GM19023 (cell line): ENCODE measurements around the gene MYB.
"Not testable (repeated sequence)": the region's sequence is repeated elsewhere in the genome, so short reads cannot be mapped to it uniquely, and the experiment has no call there.

Experiments used
- ATAC-seq: cut with Tn5 transposase; IDR thresholded peaks from one replicate; pipeline ENCODE4 v1.9.1; 2021; ENCODE audit warnings: mild to moderate bottlenecking, moderate library complexity; ENCODE audit not compliant: unreplicated experiment

The MYB gene

DNA sequence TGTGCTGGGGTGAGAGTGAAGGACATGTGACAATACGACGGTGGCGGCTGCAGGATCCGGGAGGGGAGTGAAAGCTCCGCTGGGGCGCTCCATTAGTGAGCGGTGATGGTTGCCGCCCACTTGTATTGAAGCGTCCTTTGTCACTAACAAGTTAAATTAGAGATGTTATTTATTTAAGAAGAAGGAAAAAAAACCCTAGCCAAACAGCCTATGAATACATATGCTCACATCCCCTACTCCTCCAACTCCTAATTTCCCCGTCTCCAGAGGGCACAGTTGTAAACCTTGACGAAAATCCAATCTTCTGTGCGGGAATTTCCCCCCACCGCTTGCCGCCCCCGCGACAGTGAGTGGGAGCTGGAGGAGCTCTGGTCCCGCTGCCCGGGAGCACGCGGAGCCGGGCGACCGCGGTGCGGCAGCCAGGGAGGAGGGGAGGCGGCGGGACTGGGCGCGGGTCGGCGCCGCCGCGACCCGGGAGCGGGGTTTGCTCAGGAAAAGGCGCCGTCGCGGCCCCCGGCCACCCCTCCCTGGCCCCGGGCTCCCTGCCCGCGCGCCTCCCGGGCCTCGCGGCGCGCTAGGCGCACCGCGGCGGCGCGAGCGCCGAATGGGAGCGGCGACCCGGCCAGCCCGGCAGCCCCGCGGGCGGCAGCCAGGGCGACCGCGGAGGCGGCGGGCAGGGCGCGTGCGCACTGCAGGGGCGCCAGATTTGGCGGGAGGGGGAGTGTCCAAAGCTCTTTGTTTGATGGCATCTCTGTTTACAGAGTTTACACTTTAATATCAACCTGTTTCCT, at the start of gene MYB:
Gene MYB, plus strand, starts transcription at position 767 of the 791 bp plus-strand sequence. CDS start 206 bp downstream, outside the sequence.
- ATAC-seq: peak; percentile 32

DNA sequence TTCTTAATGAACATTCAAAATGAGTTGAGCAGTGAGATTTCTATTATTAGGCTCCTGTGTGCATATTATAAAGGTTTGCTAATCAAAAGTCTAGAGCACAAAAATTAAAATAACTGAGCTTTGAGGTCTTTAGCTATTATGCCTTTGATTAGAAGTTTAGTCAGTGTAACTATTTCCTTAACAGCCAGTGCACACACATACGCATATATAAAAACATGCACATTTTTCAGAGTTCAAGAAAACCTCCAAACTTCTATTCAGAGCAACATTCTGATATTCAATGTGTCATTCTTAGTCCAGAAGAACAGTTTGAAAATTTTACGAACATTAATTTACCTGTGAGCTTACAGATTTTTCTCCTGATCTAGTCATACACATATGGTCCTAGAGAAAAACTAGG, 48.3 kb upstream of the MYB start:
- ATAC-seq: no peak

DNA sequence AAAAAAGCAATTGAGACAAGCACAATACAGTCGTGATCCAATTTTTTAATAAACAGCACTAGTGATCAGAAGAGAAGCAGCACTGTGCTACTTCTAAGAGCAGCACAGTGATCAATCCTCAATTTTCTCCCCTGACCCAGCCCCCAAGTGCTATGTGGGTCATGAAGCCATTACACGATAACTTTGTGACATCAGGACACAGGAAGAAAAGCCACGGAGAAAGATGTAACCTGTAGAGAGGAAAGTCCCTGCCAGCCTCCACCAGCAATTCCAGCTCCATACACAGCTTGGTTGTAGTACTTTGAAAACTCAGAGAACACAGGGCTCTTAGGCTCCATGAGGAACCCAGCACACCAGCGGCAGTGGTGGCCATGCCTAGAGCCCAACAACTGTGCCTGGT, 45.3 kb upstream of the MYB start:
- ATAC-seq: no peak

DNA sequence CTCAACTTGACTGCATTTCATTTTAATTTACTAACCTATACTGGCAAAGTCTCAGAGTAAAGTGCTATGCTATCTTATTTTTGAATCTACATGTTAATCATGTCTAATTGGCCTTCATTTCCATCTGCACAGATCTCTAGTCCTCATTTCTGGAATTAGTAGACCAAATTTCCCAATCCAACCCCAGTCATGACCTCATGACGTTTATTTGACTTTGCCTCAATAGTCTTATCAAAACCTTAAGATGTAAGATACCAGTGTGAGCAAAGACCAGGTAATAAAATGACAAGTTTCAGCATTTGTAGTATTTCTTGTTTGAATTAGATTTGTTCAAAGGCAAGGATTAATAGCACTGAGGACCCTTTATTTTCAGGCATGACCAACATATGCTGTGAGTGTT, 43.3 kb upstream of the MYB start:
- no peak for ATAC-seq

DNA sequence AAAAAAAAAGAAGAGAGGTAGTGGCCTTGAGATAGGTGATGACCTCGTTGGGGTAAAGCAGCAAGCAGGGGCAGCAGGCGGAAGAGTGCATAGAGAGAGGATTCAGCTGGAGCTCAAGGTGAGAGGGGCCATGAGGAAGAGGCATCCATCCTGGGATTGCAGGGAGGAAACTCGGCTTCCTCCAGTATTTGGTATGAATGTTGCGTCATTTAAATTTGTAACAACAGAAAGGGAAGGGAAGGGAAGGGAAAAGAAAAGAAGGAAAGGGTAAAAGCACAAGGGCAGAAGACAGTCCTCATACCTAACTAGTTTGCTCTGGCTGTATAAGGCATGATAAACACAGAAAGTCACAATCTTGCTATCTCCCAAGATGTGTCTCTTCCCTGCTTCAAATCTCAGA, 39.9 kb upstream of the MYB start:
- no peak for ATAC-seq

DNA sequence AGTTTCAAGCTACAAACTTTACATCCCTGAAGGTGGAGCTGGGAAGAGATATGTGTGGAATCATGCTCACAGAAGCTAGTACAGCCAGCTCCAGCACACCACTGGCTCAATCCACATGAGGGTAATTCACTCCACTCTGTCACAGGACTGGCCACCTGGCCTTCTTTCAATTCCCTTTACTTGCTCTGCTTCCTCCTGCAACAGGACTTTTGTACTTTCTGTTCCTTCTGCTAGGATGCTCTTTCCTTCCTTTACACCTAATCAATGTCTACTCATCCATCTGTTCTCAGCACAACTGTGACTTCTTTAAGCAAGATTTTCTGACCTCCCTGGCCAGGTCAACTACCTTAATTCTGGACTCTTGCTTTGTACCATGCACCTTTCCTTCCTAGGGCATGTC, 39.4 kb upstream of the MYB start:
- no peak for ATAC-seq

DNA sequence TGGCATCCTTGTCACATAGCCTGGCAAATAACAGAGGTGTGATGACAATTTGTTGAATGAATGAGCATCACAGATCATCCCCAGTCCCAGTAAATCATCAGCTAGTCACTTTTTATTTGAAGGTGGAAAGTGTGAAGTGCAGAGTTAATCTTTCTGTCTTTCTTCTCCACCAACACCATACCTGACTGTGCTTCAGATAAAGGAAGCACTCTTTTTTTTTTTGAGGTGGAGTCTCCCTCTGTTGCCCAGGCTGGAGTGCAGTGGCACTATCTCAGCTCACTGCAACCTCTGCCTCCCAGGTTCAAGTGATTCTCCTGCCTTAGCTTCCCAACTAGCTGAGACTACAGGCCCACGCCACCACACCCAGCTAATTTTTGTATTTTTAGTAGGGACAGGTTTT, 38.9 kb upstream of the MYB start:
- ATAC-seq: not testable (repeated sequence)

DNA sequence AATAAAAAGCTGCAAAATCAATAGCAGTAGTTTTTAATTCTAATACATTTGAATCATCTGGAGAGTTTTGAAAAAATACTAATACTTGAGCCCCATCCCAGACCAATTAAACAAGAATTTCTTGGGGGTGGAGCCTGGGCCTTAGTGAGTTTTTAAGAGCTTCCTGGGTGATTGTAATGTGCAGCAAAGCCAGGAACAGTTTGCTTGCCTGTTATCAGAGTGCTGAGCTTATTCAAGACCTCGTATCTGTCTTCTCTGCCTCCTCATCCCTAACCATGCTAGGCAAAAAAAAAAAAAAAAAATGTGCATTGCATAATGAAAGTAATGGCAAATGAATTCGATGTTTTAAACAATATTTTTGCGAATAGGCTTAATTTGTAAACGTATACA, 36.4 kb upstream of the MYB start:
- ATAC-seq: no peak

DNA sequence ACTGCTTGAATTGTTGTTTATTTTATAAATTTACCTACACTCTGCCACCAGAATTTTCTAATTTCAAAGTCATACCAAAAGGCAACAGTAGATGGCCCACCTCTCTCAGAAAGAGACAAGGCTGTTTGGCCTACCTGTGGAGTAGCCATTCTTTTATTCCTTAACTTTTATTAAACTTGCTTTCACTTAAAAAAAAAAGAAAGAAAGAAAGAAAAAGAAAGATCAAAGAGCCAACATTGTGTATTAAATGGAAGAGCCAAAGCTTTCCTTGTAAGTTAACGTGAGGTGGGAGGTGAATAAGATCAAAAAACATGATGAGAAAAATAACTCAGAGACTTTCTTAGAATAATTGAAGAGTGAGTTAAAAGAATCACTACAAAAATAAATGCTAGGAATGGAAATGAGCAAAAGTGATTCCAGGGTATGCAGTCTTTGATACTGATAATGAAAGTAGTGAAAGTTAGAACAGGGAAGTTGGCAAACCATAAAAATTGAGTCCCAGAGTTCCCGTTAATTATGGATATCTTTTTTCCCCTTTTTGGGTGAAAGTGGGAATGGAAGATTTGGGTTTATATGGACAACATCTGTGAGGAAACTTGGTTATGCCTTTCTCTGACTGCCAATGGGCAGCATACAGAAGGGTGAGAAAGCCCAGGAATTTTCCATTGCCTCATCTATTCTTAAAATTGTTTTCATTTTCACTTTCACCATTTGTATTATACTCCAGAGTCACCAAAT, 35.9 kb upstream of the MYB start:
- no peak for ATAC-seq

DNA sequence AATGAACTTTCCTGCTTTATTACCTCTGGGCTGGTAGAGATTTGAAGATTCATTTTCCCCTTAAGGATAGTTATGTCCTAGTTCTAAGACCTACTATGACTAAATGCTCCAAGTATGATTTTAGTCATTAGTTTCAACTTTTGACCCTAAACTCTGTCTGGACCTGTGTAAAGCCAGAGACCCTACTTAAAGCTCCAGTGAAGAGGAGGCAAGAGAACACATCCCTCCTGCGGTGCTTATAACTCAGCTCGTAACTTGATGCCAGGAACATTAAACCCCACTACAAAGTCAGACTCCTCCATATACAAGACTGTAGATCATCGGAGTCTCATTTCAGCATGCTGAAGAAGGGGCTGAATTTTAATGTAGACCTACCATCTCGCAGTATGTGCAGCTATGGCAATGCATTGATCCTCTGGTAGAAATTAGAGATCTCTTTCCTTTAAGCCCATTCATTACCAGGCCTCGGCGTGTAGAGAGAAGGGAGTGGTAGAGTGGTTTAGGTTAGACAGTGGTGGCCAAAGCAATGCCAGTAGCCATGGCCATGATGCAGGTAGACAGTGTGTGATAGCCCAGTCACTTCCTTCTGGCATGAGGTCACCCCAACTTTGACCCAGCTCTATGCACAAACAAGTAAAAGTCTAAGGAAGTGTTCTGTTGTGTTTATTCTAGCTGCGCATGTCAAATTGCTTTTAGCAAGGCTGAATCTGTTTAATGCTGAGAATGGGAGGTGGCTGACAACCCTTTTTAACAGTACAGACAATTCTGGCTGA, 34.8 kb upstream of the MYB start:
- ATAC-seq: no peak

DNA sequence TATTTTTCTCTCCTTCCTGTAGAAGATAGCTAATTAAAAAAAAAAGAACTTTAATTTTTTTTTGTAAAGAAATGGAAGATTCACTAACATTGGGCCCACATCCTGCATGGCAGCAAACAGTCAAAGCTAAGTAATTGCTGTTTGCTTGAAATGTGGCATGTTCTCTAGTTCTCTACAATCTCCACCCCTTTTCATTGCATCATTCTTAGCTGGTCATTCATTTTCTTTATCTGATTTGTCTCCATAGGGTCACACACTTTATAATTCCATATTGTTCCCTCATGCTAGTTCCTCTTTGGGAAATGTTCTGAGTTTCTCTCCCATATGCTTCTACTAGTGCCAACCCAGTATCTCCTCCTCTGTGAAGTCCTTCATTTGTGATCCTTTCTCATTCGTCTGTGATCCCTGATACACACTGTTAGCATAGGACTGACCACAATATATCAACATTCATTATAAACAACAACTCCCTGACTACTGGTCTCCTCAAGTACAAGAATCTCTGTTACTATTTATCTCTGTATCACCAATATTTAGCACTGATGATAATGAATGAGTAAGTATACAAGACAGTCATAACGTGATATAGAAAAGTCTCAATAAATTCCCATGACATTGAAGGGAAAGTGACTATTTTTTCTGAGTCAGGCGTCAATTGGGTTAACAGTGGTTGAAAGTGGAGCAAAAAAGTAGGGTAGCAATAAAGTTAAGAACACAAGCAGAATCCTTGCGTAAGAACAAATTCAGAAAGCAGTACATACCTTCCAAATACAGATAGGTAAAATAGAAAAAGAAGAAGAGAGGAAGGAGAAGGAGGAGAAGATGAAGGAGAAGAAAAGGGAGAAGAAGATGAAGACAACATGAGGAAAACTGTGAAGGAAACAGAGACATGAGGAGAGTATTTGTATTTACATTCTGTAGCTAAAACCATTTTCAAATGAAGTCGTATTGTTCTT, 33.2 kb upstream of the MYB start:
- no peak for ATAC-seq

DNA sequence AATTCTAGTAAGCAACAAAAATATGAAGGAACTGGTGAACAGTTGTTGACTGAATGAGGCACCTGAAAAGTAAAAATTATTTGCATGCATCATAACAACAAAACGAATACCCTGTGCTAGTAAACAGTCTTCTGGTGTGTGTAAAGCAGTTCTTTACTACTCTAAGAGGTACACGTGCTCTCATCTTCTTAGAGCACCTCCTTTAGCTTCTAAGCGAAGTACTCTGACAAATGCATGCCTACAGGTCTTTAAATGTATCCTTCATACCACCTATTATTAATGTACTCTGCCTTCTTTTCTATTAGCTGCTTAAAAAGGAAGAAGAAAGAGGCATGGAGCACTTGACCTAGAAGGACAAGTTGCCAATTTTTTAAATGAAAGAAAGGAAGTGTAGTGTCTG, 32.2 kb upstream of the MYB start:
- ATAC-seq: no peak

DNA sequence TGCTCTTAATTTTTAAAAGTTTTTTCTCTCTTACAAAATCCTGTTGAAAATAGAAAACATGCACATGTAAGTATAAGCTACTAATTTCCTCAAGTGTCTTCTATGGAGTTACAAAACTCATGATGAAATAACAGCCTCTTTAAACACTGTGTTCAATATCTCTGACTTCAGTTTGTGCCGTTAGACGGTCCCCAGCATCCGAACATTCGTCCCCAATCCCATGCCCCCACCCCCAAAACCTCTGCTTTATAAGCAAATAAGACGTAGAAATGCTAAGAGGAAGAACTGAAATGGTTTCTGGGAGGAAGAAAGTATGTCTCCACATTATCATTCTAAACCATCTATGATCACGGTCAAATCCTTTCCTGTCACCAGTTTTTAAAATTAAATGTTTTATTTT, 31.7 kb upstream of the MYB start:
- no peak for ATAC-seq

DNA sequence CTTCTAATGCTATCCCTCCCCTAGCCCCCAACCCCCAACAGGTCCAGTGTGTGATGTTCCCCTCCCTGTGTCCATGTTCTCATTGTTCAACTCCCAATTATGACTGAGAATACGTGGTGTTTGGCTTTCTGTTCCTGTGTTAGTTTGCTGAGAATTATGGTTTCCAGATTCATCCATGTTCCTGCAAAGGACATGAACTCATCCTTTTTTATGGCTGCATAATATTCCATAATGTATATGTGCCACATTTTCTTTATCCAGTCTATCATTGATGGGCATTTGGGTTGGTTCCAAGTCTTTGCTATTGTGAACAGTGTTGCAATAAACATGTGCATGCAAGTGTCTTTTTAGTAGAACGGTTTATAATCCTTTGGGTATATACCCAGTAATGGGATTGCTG, 30.6 kb upstream of the MYB start:
- not testable (repeated sequence) for ATAC-seq

DNA sequence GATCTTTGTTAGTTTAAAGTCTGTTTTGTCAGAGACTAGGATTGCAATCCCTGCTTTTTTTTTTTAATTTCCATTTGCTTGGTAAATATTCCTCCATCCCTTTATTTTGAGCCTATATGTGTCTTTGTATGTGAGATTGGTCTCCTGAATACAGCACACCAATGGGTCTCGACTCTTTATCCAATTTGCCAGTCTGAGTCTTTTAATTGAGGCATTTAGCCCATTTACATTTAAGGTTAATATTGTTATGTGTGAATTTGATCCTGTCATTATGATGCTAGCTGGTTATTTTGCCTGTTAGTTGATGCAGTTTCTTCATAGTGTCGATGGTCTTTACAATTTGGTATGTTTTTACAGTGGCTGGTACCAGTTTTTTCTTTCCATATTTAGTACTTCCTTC, 27.0 kb upstream of the MYB start:
- not testable (repeated sequence) for ATAC-seq

DNA sequence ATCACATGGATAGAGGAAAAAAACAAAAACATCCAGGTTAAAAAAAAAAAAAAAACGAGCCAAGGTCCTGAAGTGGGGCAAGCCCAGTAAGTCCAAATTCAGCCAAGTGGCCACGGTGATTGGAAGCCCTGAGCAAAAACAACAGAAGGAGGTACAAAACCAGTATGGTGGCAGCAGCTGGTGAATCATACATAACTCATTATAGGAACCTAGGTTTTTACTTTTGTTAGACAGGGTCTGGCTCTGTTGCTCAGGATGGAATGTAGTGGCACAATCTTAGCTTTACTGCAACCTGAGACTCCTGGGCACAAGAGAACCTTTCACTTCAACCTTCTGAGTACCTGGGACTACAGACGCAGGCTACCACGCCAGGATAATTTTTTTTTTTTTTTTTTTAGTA, 22.7 kb upstream of the MYB start:
- no peak for ATAC-seq

DNA sequence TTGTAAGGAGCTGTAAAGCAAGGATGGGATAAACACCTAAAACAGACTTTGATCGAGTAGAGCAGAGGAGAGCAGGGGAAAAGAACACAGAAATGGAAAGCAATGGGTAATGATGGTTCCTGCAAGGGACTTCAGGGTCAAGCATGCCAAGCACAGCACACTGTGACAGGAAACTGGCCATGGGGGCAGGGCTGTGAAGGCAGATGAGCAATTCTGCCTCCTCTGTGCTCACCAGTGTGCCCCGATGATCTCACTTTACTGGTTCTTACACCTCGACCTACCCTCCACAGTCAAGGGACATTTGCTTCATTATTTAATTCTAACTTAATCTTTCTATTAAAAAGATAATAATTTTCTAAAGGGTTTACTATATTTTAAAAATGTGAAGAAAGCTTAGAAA, 21.6 kb upstream of the MYB start:
- ATAC-seq: no peak

DNA sequence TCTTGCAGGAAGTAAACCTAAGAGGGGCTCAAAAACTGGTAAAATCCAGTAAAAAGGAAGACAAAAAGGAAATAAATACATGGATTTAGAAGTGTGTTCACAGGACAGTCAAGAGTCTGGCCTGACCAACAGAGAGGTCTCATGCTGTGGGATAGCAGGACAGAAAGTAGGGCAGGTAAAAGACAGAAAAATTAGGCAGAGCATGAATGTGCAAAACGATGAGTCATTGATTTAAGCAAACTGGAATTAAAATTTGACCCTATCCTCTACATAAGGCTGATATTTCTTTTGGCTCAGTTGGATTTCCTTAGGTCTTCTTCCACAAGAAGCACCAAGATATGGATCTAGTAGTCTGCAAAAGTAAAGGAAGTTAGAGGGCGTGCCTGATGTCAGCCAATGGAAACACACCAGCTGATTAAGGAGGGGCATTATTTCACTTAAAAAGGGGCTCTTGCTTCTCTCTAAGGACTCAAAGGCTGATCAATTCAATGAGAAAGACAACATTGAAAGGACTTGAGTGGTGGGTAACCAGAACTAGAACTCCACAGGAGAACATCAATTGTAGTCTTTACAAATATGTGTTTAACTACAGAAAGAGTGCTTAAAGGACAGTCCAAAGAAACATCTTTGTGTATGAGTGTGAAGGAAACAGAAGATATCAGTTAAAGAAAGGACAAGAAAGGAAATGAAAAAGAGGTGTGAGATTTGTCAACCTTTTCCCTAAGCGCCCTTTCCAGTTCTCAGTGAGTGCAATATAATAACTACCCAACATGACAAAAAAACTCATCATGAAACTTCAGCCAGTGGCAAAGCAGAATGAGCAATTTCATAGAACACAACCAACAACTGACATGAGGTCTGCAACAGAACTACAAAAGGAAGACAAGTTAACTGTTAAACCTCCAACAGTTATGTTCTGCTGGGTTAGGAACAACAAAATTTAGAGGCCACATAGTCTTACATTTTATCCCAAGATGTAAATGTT, 19.4 kb upstream of the MYB start:
- no peak for ATAC-seq

DNA sequence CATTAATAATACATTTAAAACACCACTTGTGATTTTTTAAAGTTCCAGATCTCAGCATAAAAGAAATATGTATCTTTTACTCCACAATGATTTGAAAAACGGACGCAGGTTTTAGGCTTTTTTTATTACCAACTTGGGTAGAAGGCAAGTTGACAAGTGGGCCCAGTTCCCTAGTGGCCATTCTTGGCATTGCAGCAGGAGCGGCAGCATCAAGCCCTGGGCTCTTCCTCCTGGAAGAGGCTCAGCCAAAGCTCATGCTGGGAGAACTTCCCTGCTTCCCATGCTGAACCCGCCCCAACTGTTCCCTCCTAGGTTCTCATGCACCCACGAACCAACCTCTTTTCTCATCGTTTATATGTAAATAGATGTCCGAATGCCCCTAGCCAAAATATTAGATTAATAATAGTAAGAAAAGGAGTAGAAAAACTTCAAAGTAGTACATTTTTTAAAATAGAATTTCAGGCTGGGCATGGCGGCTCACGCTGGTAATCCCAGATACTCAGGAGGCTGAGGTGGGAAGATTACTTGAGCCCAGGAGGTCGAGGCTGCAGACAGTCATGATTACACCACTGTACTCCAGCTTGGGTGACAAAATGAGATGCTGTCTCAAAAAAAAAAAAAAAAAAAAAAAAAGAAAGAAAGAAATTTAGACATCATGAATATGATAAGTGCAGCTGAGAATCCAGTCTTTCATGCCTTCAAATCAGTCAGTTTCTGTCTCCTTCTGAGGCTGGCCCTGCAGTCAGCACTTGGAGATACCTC, 18.2 kb upstream of the MYB start:
- ATAC-seq: peak; percentile 25
